H1 (cell line): Measurements from ENCODE around the gene ERI2. TPM values are rescaled to one million over a fixed set of nuclear protein-coding genes. Genes with fewer than 3 reads are reported as not detected.

ENCODE experiments used
- CTCF ChIA-PET: fragments of 300-600 bp; sonication (Branson Sonifier 250); formaldehyde crosslinking; loops from one replicate; lab custom pipeline; 2021; ENCODE audit not compliant: partially characterized antibody; lab: Charles Lee
- POLR2A ChIA-PET: fragments of 300-600 bp; sonication (Branson Sonifier 250); formaldehyde crosslinking; loops from one replicate; lab custom pipeline; 2021; ENCODE audit warnings: inconsistent platforms; ENCODE audit not compliant: partially characterized antibody; lab: Charles Lee
- DNase-seq, 2 experiments: peaks; one replicate each; pipeline versions ENCODE4 v3.0.0 to v3.0.0-alpha.2; 2010 to 2022; ENCODE audit warnings: low spot score in 2 of 2, low read depth in 1 of 2, mixed read lengths in 1 of 2
- FAIRE-seq: peaks from 2 replicates; lab custom pipeline; 2011; peaks lifted over from hg19 to GRCh38; lab: Jason Lieb, UNC
- H2AFZ ChIP-seq: 2 replicates; pipeline ENCODE4 v1.8.1; 2012; ENCODE audit warnings: low read length, inconsistent platforms
- H2AK5ac ChIP-seq: 2 replicates; pipeline ENCODE4 v1.6.1; 2013; ENCODE audit warnings: low read depth, low read length
- H2BK120ac ChIP-seq: replicated peaks from 2 replicates; pipeline ENCODE3; 2013; ENCODE audit warnings: low read depth, low read length, inconsistent platforms
- H2BK12ac ChIP-seq: 2 replicates; pipeline ENCODE4 v1.6.1; 2013; ENCODE audit warnings: low read depth, low read length
- H2BK15ac ChIP-seq: 2 replicates; pipeline ENCODE4 v1.6.1; 2013; ENCODE audit warnings: low read length
- H2BK20ac ChIP-seq: 2 replicates; pipeline ENCODE4 v1.6.1; 2013; ENCODE audit warnings: low read length
- H2BK5ac ChIP-seq: 2 replicates; pipeline ENCODE4 v1.6.1; 2013; ENCODE audit warnings: low read depth, low read length
- H3K14ac ChIP-seq: 2 replicates; pipeline ENCODE4 v1.6.1; 2013; ENCODE audit warnings: inconsistent platforms; ENCODE audit not compliant: insufficient read length
- H3K18ac ChIP-seq: 2 replicates; pipeline ENCODE4 v1.6.1; 2013; ENCODE audit warnings: low read length; ENCODE audit errors: extremely low read depth
- H3K23ac ChIP-seq: 2 replicates; pipeline ENCODE4 v1.6.1; 2013; ENCODE audit warnings: inconsistent platforms; ENCODE audit not compliant: insufficient read length
- H3K23me2 ChIP-seq: 2 replicates; pipeline ENCODE4 v1.6.1; 2013; ENCODE audit warnings: low read depth, low read length
- H3K27ac ChIP-seq: 2 replicates; pipeline ENCODE4 v1.6.1; 2011; ENCODE audit warnings: low read depth, low read length, inconsistent platforms
- H3K27me3 ChIP-seq, 4 experiments: replicated peaks in 1 of 4; 1 replicate in 1 of 4; 2 replicates in 3 of 4; pipeline versions ENCODE4 v1.6.1 to v1.8.1; 2011 to 2013; ENCODE audit warnings: low read length in 3 of 4, mild to moderate bottlenecking in 3 of 4, inconsistent platforms in 2 of 4, mixed read lengths in 2 of 4, moderate library complexity in 1 of 4; ENCODE audit not compliant: control insufficient read depth in 3 of 4, insufficient read depth in 3 of 4; ENCODE audit errors: extremely low read depth in 1 of 4
- H3K36me3 ChIP-seq, 4 experiments: 2 replicates each; pipeline versions ENCODE4 v1.6.1 to v1.8.1; 2011 to 2013; ENCODE audit warnings: mild to moderate bottlenecking in 4 of 4, low read length in 3 of 4, moderate library complexity in 2 of 4, control low read depth in 1 of 4, inconsistent platforms in 1 of 4; ENCODE audit not compliant: insufficient read depth in 4 of 4, control insufficient read depth in 2 of 4
- H3K4ac ChIP-seq: replicated peaks from 2 replicates; pipeline ENCODE3; 2013; ENCODE audit warnings: low read length, low read depth, mixed read lengths, inconsistent platforms; ENCODE audit not compliant: insufficient read length
- H3K4me1 ChIP-seq, 4 experiments: replicated peaks in 1 of 4; 1 replicate in 1 of 4; 2 replicates in 3 of 4; pipeline versions ENCODE4 v1.6.1 to v1.8.1; 2011 to 2013; ENCODE audit warnings: low read length in 3 of 4, inconsistent platforms in 2 of 4, mixed read lengths in 1 of 4; ENCODE audit not compliant: insufficient read depth in 4 of 4, control insufficient read depth in 3 of 4
- H3K4me2 ChIP-seq, 2 experiments: 2 replicates each; pipeline versions ENCODE4 v1.6.1 to v1.8.1; 2011 to 2013; ENCODE audit warnings: low read depth in 2 of 2, low read length in 2 of 2, control low read depth in 1 of 2, inconsistent platforms in 1 of 2, mild to moderate bottlenecking in 1 of 2; ENCODE audit not compliant: insufficient read depth in 1 of 2
- H3K4me3 ChIP-seq, 4 experiments: fragments of 200-600, 300-600 bp in 1 of 4; sonication (generic), shearing (Covaris generic), sonication (Bioruptor Twin) in 1 of 4; 2 replicates each; pipeline versions ENCODE4 v1.5.1 to v1.8.1; 2011 to 2016; ENCODE audit warnings: low read length in 4 of 4, low read depth in 3 of 4, control low read depth in 2 of 4, inconsistent platforms in 2 of 4, mild to moderate bottlenecking in 2 of 4, mixed read lengths in 1 of 4, moderate library complexity in 1 of 4; ENCODE audit not compliant: insufficient read depth in 2 of 4; ENCODE audit errors: extremely low read depth in 1 of 4
- H3K56ac ChIP-seq: replicated peaks from 2 replicates; pipeline ENCODE3; 2013; ENCODE audit warnings: low read depth, mild to moderate bottlenecking, mixed read lengths, low read length, inconsistent platforms; ENCODE audit not compliant: insufficient read length
- H3K79me1 ChIP-seq: 2 replicates; pipeline ENCODE4 v1.6.1; 2013; ENCODE audit warnings: low read depth, low read length, control low read depth
- H3K79me2 ChIP-seq, 2 experiments: 2 replicates each; pipeline versions ENCODE4 v1.6.1 to v1.8.1; 2012 to 2013; ENCODE audit warnings: low read length in 2 of 2, mild to moderate bottlenecking in 2 of 2, inconsistent platforms in 1 of 2; ENCODE audit not compliant: insufficient read depth in 2 of 2, control insufficient read depth in 1 of 2
- H3K9ac ChIP-seq, 4 experiments: replicated peaks in 1 of 4; 1 replicate in 1 of 4; 2 replicates in 3 of 4; pipeline versions ENCODE4 v1.6.1 to v1.8.1; 2011 to 2013; ENCODE audit warnings: low read depth in 3 of 4, low read length in 3 of 4, control low read depth in 2 of 4, mild to moderate bottlenecking in 2 of 4, moderate library complexity in 2 of 4, inconsistent platforms in 1 of 4; ENCODE audit errors: extremely low read depth in 1 of 4
- H3K9me3 ChIP-seq, 2 experiments: 2 replicates each; pipeline versions ENCODE4 v1.6.1 to v1.8.1; 2012 to 2013; ENCODE audit warnings: mild to moderate bottlenecking in 2 of 2, moderate library complexity in 2 of 2, control low read depth in 1 of 2, inconsistent platforms in 1 of 2, low read depth in 1 of 2, low read length in 1 of 2, mixed read lengths in 1 of 2; ENCODE audit not compliant: insufficient read depth in 2 of 2
- H4K20me1 ChIP-seq, 2 experiments: replicated peaks in 1 of 2; 2 replicates each; pipeline versions ENCODE3 to v1.8.1; 2011 to 2013; ENCODE audit warnings: inconsistent platforms in 2 of 2, low read length in 2 of 2, mild to moderate bottlenecking in 1 of 2; ENCODE audit not compliant: insufficient read depth in 2 of 2, control insufficient read depth in 1 of 2
- H4K5ac ChIP-seq: 2 replicates; pipeline ENCODE4 v1.6.1; 2013; ENCODE audit warnings: low read length, low read depth, mixed read lengths, inconsistent platforms; ENCODE audit not compliant: insufficient read length
- H4K8ac ChIP-seq: 2 replicates; pipeline ENCODE4 v1.8.0; 2013; ENCODE audit warnings: mild to moderate bottlenecking, moderate library complexity, low read length, inconsistent platforms; ENCODE audit not compliant: insufficient read depth; ENCODE audit errors: extremely low read depth
- H4K91ac ChIP-seq: replicated peaks from 2 replicates; pipeline ENCODE3; 2013; ENCODE audit warnings: low read length, mixed read lengths, inconsistent platforms; ENCODE audit not compliant: insufficient read length
- CBX5 ChIP-seq: fragments of 300-800, 300-1000 bp; sonication (generic); IDR thresholded peaks from 2 replicates; pipeline ENCODE4 v1.7.1; 2016; ENCODE audit warnings: antibody characterized with exemption, low read length, low read depth
- CBX8 ChIP-seq: fragments of 300-800, 300-1000 bp; sonication (generic); IDR thresholded peaks from 2 replicates; pipeline ENCODE4 v1.7.1; 2016; ENCODE audit warnings: low read depth, low read length, borderline replicate concordance
- CHD1 ChIP-seq: IDR thresholded peaks from 2 replicates; pipeline ENCODE4 v1.6.1; 2012; ENCODE audit warnings: low read depth, low read length, improper control_type of control experiment
- EGR1 ChIP-seq: IDR thresholded peaks from 2 replicates; pipeline ENCODE4 v1.6.1; 2011; ENCODE audit warnings: low read depth, low read length, borderline replicate concordance
- FOSL1 ChIP-seq: IDR thresholded peaks from 2 replicates; pipeline ENCODE4 v1.6.1; 2011; ENCODE audit warnings: mild to moderate bottlenecking, low read depth, low read length, moderate library complexity; ENCODE audit not compliant: insufficient read depth
- GTF2F1 ChIP-seq: IDR thresholded peaks from 2 replicates; pipeline ENCODE4 v1.6.1; 2012; ENCODE audit warnings: low read depth, low read length, improper control_type of control experiment, borderline replicate concordance
- KDM4A ChIP-seq: IDR thresholded peaks from one replicate; pipeline ENCODE4 v1.7.1; 2012; ENCODE audit warnings: low read depth, mild to moderate bottlenecking, moderate library complexity, low read length, inconsistent platforms; ENCODE audit not compliant: severe bottlenecking
- POU5F1 ChIP-seq: IDR thresholded peaks from 2 replicates; pipeline ENCODE4 v1.6.1; 2011; ENCODE audit warnings: low read depth, mild to moderate bottlenecking, low read length, moderate library complexity
- SAP30 ChIP-seq: fragments of 300-600 bp; sonication (generic); IDR thresholded peaks from 2 replicates; pipeline ENCODE4 v1.7.1; 2012; ENCODE audit warnings: low read length, moderate library complexity, mild to moderate bottlenecking, inconsistent platforms; ENCODE audit not compliant: insufficient read depth, insufficient replicate concordance
- SP2 ChIP-seq: IDR thresholded peaks from 2 replicates; pipeline ENCODE4 v1.6.1; 2012; ENCODE audit warnings: mild to moderate bottlenecking, low read length, inconsistent platforms
- SP4 ChIP-seq: IDR thresholded peaks from 2 replicates; pipeline ENCODE4 v1.6.1; 2012; ENCODE audit warnings: low read length, inconsistent platforms
- TAF1 ChIP-seq: IDR thresholded peaks from 2 replicates; pipeline ENCODE4 v1.6.1; 2011; ENCODE audit warnings: mild to moderate bottlenecking, low read depth, low read length
- WGBS, 2 experiments: shearing (Covaris generic) in 1 of 2; methylation state at CpG; one replicate each; pipeline versions ENCODE4 v1.1.6 to v1.1.7; 2013 to 2015; ENCODE audit warnings: low lambda C conversion rate in 2 of 2, mixed read lengths in 2 of 2, inconsistent platforms in 1 of 2, low coverage in 1 of 2, missing lambda C conversion rate in 1 of 2; ENCODE audit not compliant: insufficient replicate concordance in 2 of 2, insufficient coverage in 1 of 2, insufficient read length in 1 of 2; ENCODE audit errors: extremely low coverage in 1 of 2, missing lambda C conversion rate in 1 of 2; 5-methylcytosine and 5-hydroxymethylcytosine counted together
- polyA plus RNA-seq, 7 experiments: library from polyadenylated mRNA; depleted of rRNA in 3 of 7; stranded (reverse) in 5 of 7; unstranded in 2 of 7; fragments of >200 nt in 5 of 7; fragments of 200-250 nt in 2 of 7; gene quantifications; 1 replicate in 5 of 7; 2 replicates in 1 of 7; 4 replicates in 1 of 7; pipeline versions ENCODE4 v1.2.1 to v1.2.3, GENCODE V29; 2011 to 2013; ENCODE audit warnings: missing spikeins in 2 of 7, mixed read lengths in 2 of 7
- total RNA-seq: library from RNA; stranded (reverse); fragmentation: NEBNext Ultra II Directional; extraction: Animal tissue kit (Norgen Biotek cat#: 25700); gene quantifications from 2 replicates; pipeline ENCODE4 v1.2.1, GENCODE V29; 2021
- TF ChIP-seq, protein P1 (sequence below): IDR thresholded peaks from 2 replicates; pipeline ENCODE4 v1.6.1; 2011; ENCODE audit warnings: low read depth, mild to moderate bottlenecking, low read length; ENCODE audit not compliant: insufficient read depth

Gene ERI2
- total and polyA plus RNA-seq, 2 of the 8 experiments (the other 6 are each of a cell fraction or from before 2014, with no cell fraction given) = 11.0 to 12.6 TPM

DNA sequence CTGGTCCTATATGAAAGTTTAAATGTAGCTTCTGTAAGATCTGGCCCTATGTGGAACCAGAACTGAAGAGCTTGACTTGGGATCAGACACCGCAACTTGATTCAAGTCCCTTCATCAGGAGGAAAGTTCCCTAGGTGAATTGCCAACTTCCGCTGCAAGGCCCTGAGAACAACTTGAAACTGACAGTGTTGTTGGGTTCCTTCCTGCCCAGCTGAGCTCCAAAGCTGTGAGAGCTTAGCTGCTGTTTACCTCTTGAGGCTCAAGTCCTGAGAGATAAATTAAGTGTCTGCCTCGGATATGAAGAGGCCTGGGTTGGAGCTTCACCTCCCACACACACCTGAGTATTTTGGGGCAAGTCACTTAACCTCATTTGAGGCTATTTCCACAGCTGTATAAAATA, 44.7 kb upstream of the ERI2 start:
- Histone ChIP-seq H2AFZ (no peak overlapping the region), H4K5ac (no peak overlapping the region), H3K4ac (no peak overlapping the region), H3K9ac (no peak overlapping the region), H3K14ac (no peak overlapping the region), H3K23me2 (no peaks in the 10 kb centered on the region), H4K20me1 (peaks cover 2% of the 10 kb centered on the region in 2 experiments), H3K4me3 (no peak overlapping the region), H3K79me1 (no peaks in the 10 kb centered on the region), H3K9me3 (no peaks in the 10 kb centered on the region), H3K27ac (no peak overlapping the region), H4K91ac (no peak overlapping the region), H3K27me3 (no peaks in the 10 kb centered on the region), H2BK20ac (no peak overlapping the region), H3K56ac (no peak overlapping the region), H2BK120ac (no peak overlapping the region), H2BK12ac (no peak overlapping the region), H3K4me2 (no peak overlapping the region), H2AK5ac (no peak overlapping the region), H3K23ac (no peak overlapping the region), H3K36me3 (peaks cover 0 to 8% (median under 1%) of the 10 kb centered on the region in 4 experiments; a peak in 4 of 8 replicates), H4K8ac (no peak overlapping the region), H2BK5ac (no peak overlapping the region), H3K18ac (no peak overlapping the region), H2BK15ac (no peak overlapping the region), H3K79me2 (no peaks in the 10 kb centered on the region), H3K4me1 (peaks cover 0 to 2% (median 0%) of the 10 kb centered on the region in 4 experiments; a peak in 1 of 7 replicates)
- no peak for DNase-seq
- 90% methylated on average over 3 of the region's 3 CpGs; no CpG with 5 or more reads in 1 of the 2 experiments for WGBS, 2 experiments
- no peak for FAIRE-seq
- POLR2A ChIA-PET = no interaction called here
- TF ChIP-seq TAF1 (no peak), FOSL1 (no peak), KDM4A (no peak), CBX5 (no peak), POU5F1 (no peak), SAP30 (no peak), SP2 (no peak), GTF2F1 (no peak), CBX8 (no peak), SP4 (no peak), EGR1 (no peak), CHD1 (no peak)
- TF ChIP-seq, protein P1, sequence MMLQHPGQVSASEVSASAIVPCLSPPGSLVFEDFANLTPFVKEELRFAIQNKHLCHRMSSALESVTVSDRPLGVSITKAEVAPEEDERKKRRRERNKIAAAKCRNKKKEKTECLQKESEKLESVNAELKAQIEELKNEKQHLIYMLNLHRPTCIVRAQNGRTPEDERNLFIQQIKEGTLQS = no peak
- CTCF ChIA-PET = interaction anchor here (0.7 to 9.6 kb wide), 35 partner anchors 11 to 455 kb away, joined by 3 to 125 read pairs (median 5); partner anchors contain the start of gene DNAH3
